ENCODE measurements around the gene RRP1.

- TF ChIP-seq, protein P1, sequence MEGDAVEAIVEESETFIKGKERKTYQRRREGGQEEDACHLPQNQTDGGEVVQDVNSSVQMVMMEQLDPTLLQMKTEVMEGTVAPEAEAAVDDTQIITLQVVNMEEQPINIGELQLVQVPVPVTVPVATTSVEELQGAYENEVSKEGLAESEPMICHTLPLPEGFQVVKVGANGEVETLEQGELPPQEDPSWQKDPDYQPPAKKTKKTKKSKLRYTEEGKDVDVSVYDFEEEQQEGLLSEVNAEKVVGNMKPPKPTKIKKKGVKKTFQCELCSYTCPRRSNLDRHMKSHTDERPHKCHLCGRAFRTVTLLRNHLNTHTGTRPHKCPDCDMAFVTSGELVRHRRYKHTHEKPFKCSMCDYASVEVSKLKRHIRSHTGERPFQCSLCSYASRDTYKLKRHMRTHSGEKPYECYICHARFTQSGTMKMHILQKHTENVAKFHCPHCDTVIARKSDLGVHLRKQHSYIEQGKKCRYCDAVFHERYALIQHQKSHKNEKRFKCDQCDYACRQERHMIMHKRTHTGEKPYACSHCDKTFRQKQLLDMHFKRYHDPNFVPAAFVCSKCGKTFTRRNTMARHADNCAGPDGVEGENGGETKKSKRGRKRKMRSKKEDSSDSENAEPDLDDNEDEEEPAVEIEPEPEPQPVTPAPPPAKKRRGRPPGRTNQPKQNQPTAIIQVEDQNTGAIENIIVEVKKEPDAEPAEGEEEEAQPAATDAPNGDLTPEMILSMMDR (IDR thresholded peaks at IDR 0.05) = no peak
- TF ChIP-seq TCF12 (IDR thresholded peaks at IDR 0.05) (no peak), TEAD4 (IDR thresholded peaks at IDR 0.05; ENCODE audit: borderline replicate concordance, insufficient read depth) (no peak), POLR2AphosphoS5 (IDR thresholded peaks at IDR 0.05; ENCODE audit: low read depth, low read length) (no peak), EP300 (IDR thresholded peaks at IDR 0.05; ENCODE audit: borderline replicate concordance in 1 of 2, low read depth in 1 of 2, low read length in 1 of 2) (no peak), SMC3 (IDR thresholded peaks at IDR 0.05; ENCODE audit: low read depth, low read length) (no peak), NRF1 (IDR thresholded peaks at IDR 0.05; ENCODE audit: low read depth, low read length) (no peak), JUND (IDR thresholded peaks at IDR 0.05) (no peak), GABPA (IDR thresholded peaks at IDR 0.05; ENCODE audit: low read depth) (no peak), FOXM1 (IDR thresholded peaks at IDR 0.05; ENCODE audit: low read depth) (no peak)
- TF ChIP-seq, protein P2, sequence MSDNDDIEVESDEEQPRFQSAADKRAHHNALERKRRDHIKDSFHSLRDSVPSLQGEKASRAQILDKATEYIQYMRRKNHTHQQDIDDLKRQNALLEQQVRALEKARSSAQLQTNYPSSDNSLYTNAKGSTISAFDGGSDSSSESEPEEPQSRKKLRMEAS (IDR thresholded peaks at IDR 0.05; ENCODE audit: low read depth) = no peak
- TF ChIP-seq, protein P3, sequence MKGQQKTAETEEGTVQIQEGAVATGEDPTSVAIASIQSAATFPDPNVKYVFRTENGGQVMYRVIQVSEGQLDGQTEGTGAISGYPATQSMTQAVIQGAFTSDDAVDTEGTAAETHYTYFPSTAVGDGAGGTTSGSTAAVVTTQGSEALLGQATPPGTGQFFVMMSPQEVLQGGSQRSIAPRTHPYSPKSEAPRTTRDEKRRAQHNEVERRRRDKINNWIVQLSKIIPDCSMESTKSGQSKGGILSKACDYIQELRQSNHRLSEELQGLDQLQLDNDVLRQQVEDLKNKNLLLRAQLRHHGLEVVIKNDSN (IDR thresholded peaks at IDR 0.05; ENCODE audit: borderline replicate concordance, low read depth) = no peak
Observed at GRCh38 chr21:43771698-43772424, 17.5 kb upstream of the RRP1 start.
